ENCODE results near the gene ZNF311.

The ZNF311 gene

GRCh38 chr6:28996844-28997510 lies 8.1 kb downstream of the ZNF311 start:
- TF ChIP-seq, protein P1, sequence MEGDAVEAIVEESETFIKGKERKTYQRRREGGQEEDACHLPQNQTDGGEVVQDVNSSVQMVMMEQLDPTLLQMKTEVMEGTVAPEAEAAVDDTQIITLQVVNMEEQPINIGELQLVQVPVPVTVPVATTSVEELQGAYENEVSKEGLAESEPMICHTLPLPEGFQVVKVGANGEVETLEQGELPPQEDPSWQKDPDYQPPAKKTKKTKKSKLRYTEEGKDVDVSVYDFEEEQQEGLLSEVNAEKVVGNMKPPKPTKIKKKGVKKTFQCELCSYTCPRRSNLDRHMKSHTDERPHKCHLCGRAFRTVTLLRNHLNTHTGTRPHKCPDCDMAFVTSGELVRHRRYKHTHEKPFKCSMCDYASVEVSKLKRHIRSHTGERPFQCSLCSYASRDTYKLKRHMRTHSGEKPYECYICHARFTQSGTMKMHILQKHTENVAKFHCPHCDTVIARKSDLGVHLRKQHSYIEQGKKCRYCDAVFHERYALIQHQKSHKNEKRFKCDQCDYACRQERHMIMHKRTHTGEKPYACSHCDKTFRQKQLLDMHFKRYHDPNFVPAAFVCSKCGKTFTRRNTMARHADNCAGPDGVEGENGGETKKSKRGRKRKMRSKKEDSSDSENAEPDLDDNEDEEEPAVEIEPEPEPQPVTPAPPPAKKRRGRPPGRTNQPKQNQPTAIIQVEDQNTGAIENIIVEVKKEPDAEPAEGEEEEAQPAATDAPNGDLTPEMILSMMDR (IDR thresholded peaks at IDR 0.05; ENCODE audit: extremely low read depth, missing control alignments), result no peak
- DNase-seq (ENCODE audit: low spot score), result no peak

GRCh38 chr6:28995093-28995650 lies 9.9 kb downstream of the ZNF311 start:
- TF ChIP-seq, protein P1 (IDR thresholded peaks at IDR 0.05; ENCODE audit: extremely low read depth, missing control alignments), result no peak
- no peak for DNase-seq (ENCODE audit: low spot score)

DNA sequence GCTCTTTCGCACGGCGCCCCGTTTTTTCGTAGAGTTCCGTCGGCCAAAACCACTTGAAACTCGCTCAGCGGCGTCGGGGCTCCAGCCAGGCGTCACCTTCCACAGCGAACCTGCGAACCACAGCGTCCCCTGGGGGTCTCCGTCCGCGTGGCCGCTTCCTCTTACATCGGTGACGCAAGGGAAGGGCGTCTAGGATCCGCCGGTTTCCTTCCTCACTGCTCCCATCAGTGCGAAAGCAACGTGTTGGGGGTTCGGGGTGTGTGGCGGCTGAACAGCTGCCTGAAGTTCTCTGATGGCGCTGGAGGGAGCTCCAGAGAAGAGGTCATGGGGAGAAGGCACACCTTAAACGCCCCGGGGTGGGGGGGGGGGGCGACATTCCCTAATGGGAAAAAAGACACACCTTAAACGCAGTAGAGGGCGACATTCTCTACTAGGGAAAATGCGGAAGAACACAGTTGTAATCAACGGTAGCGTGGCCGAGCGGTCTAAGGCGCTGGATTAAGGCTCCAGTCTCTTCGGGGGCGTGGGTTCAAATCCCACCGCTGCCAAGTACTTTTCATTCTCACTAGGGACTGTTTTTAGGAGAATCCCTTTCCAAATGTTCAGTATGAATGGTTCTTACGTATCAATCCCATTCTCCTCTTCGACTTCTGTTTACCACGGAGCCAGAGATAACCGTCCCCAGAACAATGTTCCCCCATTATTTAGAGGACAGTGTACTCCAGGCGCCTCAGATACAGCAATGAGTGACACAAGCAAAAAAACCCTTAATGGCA lies 16.4 kb downstream of the ZNF311 start:
- TF ChIP-seq, protein P1 (IDR thresholded peaks at IDR 0.05; ENCODE audit: extremely low read depth, missing control alignments), result peak; percentile 17
- DNase-seq (ENCODE audit: low spot score), result peak; percentile 56

GRCh38 chr6:28985462-28986164 lies 19.5 kb downstream of the ZNF311 start:
- TF ChIP-seq, protein P1 (IDR thresholded peaks at IDR 0.05; ENCODE audit: extremely low read depth, missing control alignments), result no peak
- DNase-seq (ENCODE audit: low spot score), result no peak

GRCh38 chr6:28983838-28984237 lies 21.3 kb downstream of the ZNF311 start:
- no peak for DNase-seq (ENCODE audit: low spot score)
- TF ChIP-seq, protein P1 (IDR thresholded peaks at IDR 0.05; ENCODE audit: extremely low read depth, missing control alignments), result no peak

- DNase-seq (ENCODE audit: low spot score), result no peak
- TF ChIP-seq, protein P1 (IDR thresholded peaks at IDR 0.05; ENCODE audit: extremely low read depth, missing control alignments), result no peak
Observed at GRCh38 chr6:28982476-28983266, 22.4 kb downstream of the ZNF311 start.

All from GM20000 (cell line).